Adipose tissue (tissue), 3 donors: ENCODE results near the gene SBNO2. TPM values are rescaled to one million over a fixed set of nuclear protein-coding genes. Genes with fewer than 3 reads are reported as not detected.

Experiments used
- H3K27ac ChIP-seq: one replicate; pipeline ENCODE4 v1.5.1; 2013; ENCODE audit warnings: low read depth, low read length
- WGBS, 3 donors: extraction: QIAGEN DNeasy Blood & Tissue Kit; methylation state at CpG; one replicate each; pipeline ENCODE4 v1.1.7; 2013; 5-methylcytosine and 5-hydroxymethylcytosine counted together
- polyA plus RNA-seq, 3 donors: library from polyadenylated mRNA; stranded (reverse); fragments of 200-250 nt; gene quantifications; one replicate each; pipeline ENCODE4 v1.2.3, GENCODE V29; 2013
- donor health status: healthy with polysubstance abuse.
- donor health status: Bipolar disorder and iron deficiency.
- donor health status: healthy.

The SBNO2 gene, protein sequence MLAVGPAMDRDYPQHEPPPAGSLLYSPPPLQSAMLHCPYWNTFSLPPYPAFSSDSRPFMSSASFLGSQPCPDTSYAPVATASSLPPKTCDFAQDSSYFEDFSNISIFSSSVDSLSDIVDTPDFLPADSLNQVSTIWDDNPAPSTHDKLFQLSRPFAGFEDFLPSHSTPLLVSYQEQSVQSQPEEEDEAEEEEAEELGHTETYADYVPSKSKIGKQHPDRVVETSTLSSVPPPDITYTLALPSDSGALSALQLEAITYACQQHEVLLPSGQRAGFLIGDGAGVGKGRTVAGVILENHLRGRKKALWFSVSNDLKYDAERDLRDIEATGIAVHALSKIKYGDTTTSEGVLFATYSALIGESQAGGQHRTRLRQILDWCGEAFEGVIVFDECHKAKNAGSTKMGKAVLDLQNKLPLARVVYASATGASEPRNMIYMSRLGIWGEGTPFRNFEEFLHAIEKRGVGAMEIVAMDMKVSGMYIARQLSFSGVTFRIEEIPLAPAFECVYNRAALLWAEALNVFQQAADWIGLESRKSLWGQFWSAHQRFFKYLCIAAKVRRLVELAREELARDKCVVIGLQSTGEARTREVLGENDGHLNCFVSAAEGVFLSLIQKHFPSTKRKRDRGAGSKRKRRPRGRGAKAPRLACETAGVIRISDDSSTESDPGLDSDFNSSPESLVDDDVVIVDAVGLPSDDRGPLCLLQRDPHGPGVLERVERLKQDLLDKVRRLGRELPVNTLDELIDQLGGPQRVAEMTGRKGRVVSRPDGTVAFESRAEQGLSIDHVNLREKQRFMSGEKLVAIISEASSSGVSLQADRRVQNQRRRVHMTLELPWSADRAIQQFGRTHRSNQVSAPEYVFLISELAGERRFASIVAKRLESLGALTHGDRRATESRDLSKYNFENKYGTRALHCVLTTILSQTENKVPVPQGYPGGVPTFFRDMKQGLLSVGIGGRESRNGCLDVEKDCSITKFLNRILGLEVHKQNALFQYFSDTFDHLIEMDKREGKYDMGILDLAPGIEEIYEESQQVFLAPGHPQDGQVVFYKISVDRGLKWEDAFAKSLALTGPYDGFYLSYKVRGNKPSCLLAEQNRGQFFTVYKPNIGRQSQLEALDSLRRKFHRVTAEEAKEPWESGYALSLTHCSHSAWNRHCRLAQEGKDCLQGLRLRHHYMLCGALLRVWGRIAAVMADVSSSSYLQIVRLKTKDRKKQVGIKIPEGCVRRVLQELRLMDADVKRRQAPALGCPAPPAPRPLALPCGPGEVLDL (N-terminal part only)
- polyA plus RNA-seq, result 100 to 1,000 TPM in 1 of 3 donors, 10 to 100 TPM in 2; 22.0 to 155 (median 53.1) TPM

GRCh38 chr19:1173845-1174809, at the start of gene SBNO2:
SBNO2 (minus strand) TSS chr19:1174268; CDS start chr19:1154276, 19,992 bp downstream.
- WGBS, 3 donors, result 13 to 29% (median 21%) methylated on average over 38 to 80 of the region's 84 CpGs
- peak within 1 kb of the TSS; percentile 99 for H3K27ac ChIP-seq

DNA sequence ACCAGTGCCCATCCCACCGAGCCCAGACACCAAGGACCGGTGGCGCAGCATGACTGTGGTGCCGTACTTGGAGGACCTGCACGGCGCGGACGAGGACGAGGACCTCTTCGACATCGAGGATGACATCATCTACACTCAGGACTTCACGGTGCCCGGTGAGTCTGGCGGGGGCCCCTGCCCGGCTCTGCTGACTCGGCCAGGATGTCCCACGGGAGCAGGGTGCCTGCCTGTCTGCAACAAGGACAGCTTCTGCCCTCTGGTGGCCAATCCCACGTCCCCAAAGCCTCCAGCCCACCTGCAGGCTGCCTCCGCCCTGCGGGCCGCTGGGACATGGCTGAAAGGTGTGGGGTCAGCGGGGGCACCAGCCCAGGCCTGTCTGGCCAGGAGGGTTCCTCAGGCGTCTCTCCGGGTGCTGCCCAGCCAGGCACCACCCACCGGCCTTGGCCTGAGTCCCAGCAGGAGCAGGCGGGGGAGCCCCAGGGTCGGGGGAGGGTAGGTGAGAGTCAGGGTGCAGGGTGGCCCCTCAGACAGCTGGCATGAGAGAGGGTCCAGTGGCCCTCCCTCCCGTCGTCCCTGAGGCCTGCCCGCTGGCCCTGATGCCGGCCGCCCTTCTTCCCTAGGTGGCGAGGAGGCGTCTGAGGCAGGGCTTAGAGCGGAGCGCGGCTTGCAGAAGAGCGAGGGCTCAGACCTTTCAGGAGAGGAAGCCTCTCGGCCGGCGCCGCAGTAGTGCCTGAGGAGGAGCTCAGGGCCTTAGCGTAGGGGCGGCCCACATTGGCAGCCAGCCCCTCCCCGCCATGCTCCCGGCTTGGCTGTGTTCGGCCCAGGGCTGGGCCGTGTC, 49.2 kb upstream of the SBNO2 start:
- H3K27ac ChIP-seq, result no peak overlapping the region
- WGBS, 3 donors, result 75 to 77% (median 76%) methylated on average over 44 to 48 of the region's 48 CpGs

DNA sequence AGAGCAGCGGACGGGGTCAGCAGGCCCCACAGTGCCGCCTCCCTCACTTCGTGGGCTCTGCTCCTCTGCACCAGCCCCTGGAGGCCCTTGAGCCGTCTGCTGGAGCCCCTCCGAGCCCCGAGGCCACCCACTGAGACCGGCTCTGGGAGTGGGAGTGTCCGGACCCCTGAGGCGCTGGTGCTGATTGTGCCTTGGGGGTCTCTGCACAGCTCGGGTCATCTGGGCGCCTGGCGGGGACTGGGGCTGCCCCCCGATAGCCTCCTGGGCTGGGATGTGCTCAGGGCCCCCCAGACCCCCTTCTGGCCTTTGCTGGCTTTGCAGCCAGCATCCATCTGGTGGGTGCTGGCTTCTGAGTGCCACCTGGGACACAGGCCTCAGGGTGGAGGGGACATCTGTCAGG, 48.3 kb upstream of the SBNO2 start:
- H3K27ac ChIP-seq, result no peak overlapping the region
- WGBS, 3 donors, result 88 to 89% (median 88%) methylated on average over 13 to 14 of the region's 14 CpGs

GRCh38 chr19:1221904-1222255, 47.8 kb upstream of the SBNO2 start:
- 87 to 91% (median 89%) methylated on average over 22 of the region's 22 CpGs for WGBS, 3 donors
- H3K27ac ChIP-seq, result no peak overlapping the region

DNA sequence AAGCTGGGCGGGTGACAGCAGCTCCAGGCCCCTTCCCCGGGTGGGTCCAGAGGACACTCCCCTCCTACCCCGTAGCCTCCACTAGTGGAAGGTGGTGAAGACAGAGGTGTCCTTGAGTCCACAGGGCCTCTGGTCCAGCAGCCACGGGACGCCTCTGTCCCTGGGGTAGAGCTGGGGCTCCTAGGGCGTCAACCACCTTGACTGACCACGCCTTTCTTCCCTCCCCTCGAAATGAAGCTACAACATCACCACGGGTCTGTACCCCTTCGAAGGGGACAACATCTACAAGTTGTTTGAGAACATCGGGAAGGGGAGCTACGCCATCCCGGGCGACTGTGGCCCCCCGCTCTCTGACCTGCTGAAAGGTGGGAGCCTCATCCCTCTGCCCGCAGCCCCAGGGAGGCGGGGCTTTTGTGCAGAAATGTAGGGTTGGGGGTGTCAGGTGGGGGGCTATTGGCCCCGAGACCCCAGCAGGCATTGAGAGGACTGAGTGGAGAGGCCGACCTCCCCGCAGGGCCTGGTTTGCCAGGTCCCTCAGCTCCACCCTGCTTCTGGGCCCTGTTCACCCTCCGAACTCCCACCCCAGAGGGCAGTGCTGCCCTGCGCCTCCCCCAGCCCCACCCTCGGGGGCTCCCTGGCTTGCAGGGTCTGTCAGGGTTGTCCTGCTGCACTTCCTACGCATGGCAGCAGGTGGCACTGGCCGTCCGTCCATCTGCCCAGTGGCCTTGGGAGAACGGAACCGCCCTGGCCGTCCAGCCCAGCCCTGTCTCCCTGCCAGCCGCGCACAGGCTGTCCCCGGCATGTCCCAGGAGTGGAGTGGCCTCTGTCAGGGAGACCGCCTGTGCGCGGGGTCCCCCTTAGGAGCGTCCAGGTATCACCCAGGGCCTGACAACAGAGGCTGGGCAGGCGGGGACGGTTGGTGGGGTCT, 47.2 kb upstream of the SBNO2 start:
- WGBS, 3 donors, result 61 to 75% (median 70%) methylated on average over 37 to 38 of the region's 38 CpGs
- H3K27ac ChIP-seq, result no peak overlapping the region

- 82 to 91% (median 88%) methylated on average over 33 of the region's 33 CpGs for WGBS, 3 donors
- H3K27ac ChIP-seq, result no peak overlapping the region
These were observed 46.4 kb upstream of the SBNO2 start for GRCh38 chr19:1220477-1220930.

DNA sequence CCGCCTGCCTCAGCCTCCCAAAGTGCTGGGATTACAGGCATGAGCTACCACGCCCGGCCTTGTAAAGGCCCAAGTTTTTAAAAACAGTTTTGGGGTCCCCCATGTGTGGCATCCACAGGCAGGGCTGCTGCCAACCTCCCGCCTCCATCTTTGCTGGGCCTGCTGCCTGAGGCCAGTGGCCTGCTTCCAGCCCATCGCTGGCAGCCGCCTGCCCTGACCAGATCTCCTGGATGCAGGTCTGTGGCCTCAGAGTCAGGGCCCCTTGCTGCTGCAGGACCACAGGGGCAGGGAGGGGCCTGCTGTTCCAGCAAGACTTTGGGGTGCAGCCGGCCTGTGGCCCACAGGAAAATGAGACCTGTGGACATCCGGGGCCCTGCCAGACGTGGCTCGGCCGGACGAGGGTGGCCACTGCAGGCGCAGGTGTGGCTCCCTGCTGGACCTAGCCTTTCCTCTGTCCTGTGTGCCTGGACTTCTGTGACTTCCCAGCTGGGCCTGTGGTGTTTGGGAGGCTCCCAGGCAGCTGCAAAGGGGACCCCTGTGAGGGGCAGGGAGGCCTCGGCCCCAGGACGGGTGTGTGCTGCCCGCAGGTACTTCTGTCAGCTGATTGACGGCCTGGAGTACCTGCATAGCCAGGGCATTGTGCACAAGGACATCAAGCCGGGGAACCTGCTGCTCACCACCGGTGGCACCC, 45.9 kb upstream of the SBNO2 start:
- WGBS, 3 donors, result 91 to 95% (median 95%) methylated on average over 18 to 19 of the region's 19 CpGs
- no peak overlapping the region for H3K27ac ChIP-seq

- H3K27ac ChIP-seq, result no peak overlapping the region
- 84 to 89% (median 88%) methylated on average over 35 to 37 of the region's 37 CpGs for WGBS, 3 donors
These were observed 44.9 kb upstream of the SBNO2 start for GRCh38 chr19:1218751-1219567.

DNA sequence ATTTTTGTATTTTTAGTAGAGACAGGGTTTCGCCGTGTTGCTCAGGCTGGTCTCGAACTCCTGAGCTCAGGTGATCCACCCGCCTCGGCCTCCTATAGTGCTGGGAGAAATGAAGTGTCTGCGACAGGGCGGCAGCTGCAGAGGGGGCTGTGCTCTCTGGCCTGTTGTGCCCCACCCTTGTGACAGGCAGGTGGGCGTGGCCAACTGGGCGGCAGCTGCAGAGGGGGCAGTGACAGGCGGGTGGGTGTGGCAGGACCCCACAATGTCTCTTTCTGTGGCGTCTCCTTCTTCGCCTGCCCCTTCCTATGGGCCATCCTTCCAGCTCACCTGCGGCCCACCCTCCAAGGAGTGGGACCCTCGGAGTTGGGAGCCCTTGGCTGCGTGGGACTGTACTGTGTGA, 43.3 kb upstream of the SBNO2 start:
- H3K27ac ChIP-seq, result no peak overlapping the region
- WGBS, 3 donors, result 78 to 88% (median 82%) methylated on average over 15 of the region's 15 CpGs

- no peak overlapping the region for H3K27ac ChIP-seq
- 87 to 92% (median 91%) methylated on average over 12 of the region's 12 CpGs for WGBS, 3 donors
These were observed 42.7 kb upstream of the SBNO2 start for GRCh38 chr19:1216756-1217155.

- no peak overlapping the region for H3K27ac ChIP-seq
- WGBS, 3 donors, result 33 to 73% (median 63%) methylated on average over 26 of the region's 26 CpGs
These were observed 41.0 kb upstream of the SBNO2 start for GRCh38 chr19:1214862-1215731.

DNA sequence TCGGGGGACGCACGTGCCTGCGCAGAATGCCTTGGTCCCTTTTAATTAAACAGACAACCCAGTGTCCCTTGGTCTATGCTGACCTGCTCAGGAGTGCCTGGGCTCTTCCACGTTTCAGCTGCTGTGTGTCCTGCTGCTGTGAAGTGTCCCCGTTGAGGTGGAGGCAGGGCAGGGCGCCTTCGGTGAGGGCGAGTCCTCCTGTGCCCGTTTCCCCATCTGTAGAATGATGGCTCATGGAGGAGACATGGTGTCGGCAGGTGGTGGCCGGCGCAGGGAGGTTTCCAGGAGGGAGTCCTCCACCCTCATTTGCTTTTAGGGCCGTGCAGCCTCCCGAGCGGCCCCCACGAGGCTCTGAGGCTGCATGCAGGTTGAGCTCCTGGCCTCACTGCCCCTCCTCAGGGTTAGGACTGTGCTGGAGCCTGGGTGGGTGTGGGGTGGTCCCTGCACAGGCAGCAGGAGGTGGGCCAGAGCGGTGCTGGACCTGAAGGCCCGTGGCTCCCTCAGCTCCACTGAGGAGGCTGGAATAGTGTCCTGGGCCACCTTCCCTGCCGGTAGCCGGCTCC, 40.3 kb upstream of the SBNO2 start:
- 59 to 68% (median 60%) methylated on average over 21 of the region's 21 CpGs for WGBS, 3 donors
- H3K27ac ChIP-seq, result no peak overlapping the region
